ENCODE data around the gene RNF149.
A peak's percentile ranks its signal among the peaks of the same experiment; 100 is the strongest.

The RNF149 gene

GRCh38 chr2:101296371-101296770, 12.1 kb downstream of the RNF149 start:
- H3K79me2 ChIP-seq (ENCODE audit: control insufficient read depth, insufficient read depth, low read length, poor library complexity) = peaks cover 3% of the 10 kb centered on the region
- H3K9me3 ChIP-seq (ENCODE audit: insufficient read depth, low read depth, low read length) = no peaks in the 10 kb centered on the region
- H3K79me1 ChIP-seq (ENCODE audit: low read length) = no peaks in the 10 kb centered on the region
- H4K12ac ChIP-seq (ENCODE audit: low read depth, low read length) = no peak overlapping the region
- no peak overlapping the region for H4K8ac ChIP-seq (ENCODE audit: low read depth, low read length)
- H3K27me3 ChIP-seq (ENCODE audit: insufficient read depth, low read length) = no peaks in the 10 kb centered on the region
- no peak overlapping the region for H3K23ac ChIP-seq (ENCODE audit: low read length)
- no peak overlapping the region for H2BK5ac ChIP-seq (ENCODE audit: low read depth, low read length, poor library complexity)
- no peak overlapping the region for H2AK5ac ChIP-seq (ENCODE audit: low read length)
- no peak overlapping the region for H3K4me3 ChIP-seq (ENCODE audit: low read depth, low read length)
- no peak overlapping the region for H2BK120ac ChIP-seq (ENCODE audit: insufficient read depth, low read length, poor library complexity)
- no peaks in the 10 kb centered on the region for H3K4me1 ChIP-seq (ENCODE audit: control insufficient read depth in 1 of 2, insufficient read depth in 2 of 2, low read length in 2 of 2)
- no CpG with 5 or more reads among the region's 5 CpGs for WGBS (ENCODE audit: extremely low coverage, insufficient coverage, insufficient read length)
- no peak overlapping the region for H3K14ac ChIP-seq (ENCODE audit: low read length)
- no peak overlapping the region for H2BK12ac ChIP-seq (ENCODE audit: low read length)
- no peak for DNase-seq
- no peak overlapping the region for H3K9ac ChIP-seq (ENCODE audit: low read length)
- H4K91ac ChIP-seq (ENCODE audit: low read depth, low read length) = no peak overlapping the region
- no peak overlapping the region for H2AFZ ChIP-seq (ENCODE audit: insufficient read depth, low read length, poor library complexity)
- H3K18ac ChIP-seq (ENCODE audit: low read length) = no peak overlapping the region
- no peak overlapping the region for H3K27ac ChIP-seq (ENCODE audit: low read depth, low read length)
- H3K4me2 ChIP-seq (ENCODE audit: low read length) = no peak overlapping the region
- H3K36me3 ChIP-seq (ENCODE audit: control insufficient read depth in 1 of 2, insufficient read depth in 2 of 2, low read length in 2 of 2) = peaks cover 4 to 7% of the 10 kb centered on the region in 2 experiments
- H3K4ac ChIP-seq (ENCODE audit: low read depth, low read length) = no peak overlapping the region

DNA sequence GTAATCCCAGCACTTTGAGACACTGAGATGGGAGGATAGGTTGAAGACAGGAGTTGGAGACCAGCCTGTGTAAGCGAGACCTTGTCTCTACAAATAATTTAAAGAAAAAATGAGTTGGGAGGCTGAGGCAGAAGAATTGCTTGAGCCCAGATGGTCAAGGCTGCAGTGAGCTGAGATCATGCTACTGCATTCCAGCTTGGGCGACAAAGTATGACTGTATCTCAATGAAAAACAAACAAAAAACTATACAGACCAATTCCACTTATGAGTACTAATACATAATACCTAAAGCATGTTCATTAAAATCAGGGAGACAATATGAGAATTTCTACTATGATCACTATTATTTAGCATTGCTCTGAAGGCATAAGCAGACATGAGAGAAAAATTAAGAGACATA, 12.6 kb downstream of the RNF149 start:
- Histone ChIP-seq H2AK5ac (ENCODE audit: low read length) (no peak overlapping the region), H3K9me3 (ENCODE audit: insufficient read depth, low read depth, low read length) (no peaks in the 10 kb centered on the region), H3K23ac (ENCODE audit: low read length) (no peak overlapping the region), H2AFZ (ENCODE audit: insufficient read depth, low read length, poor library complexity) (no peak overlapping the region), H4K12ac (ENCODE audit: low read depth, low read length) (no peak overlapping the region), H3K14ac (ENCODE audit: low read length) (no peak overlapping the region), H3K79me2 (ENCODE audit: control insufficient read depth, insufficient read depth, low read length, poor library complexity) (peaks cover 3% of the 10 kb centered on the region), H3K4me3 (ENCODE audit: low read depth, low read length) (no peak overlapping the region), H3K79me1 (ENCODE audit: low read length) (no peaks in the 10 kb centered on the region), H3K9ac (ENCODE audit: low read length) (no peak overlapping the region), H3K27me3 (ENCODE audit: insufficient read depth, low read length) (no peaks in the 10 kb centered on the region), H3K4ac (ENCODE audit: low read depth, low read length) (peak overlapping the region; percentile 75), H2BK5ac (ENCODE audit: low read depth, low read length, poor library complexity) (no peak overlapping the region), H2BK120ac (ENCODE audit: insufficient read depth, low read length, poor library complexity) (no peak overlapping the region), H3K4me1 (ENCODE audit: control insufficient read depth in 1 of 2, insufficient read depth in 2 of 2, low read length in 2 of 2) (no peaks in the 10 kb centered on the region), H4K8ac (ENCODE audit: low read depth, low read length) (no peak overlapping the region), H3K36me3 (ENCODE audit: control insufficient read depth in 1 of 2, insufficient read depth in 2 of 2, low read length in 2 of 2) (peaks cover 3 to 8% of the 10 kb centered on the region in 2 experiments), H3K4me2 (ENCODE audit: low read length) (no peak overlapping the region), H4K91ac (ENCODE audit: low read depth, low read length) (no peak overlapping the region), H3K27ac (ENCODE audit: low read depth, low read length) (no peak overlapping the region), H2BK12ac (ENCODE audit: low read length) (no peak overlapping the region), H3K18ac (ENCODE audit: low read length) (no peak overlapping the region)
- peak in 1 of 2 donors; percentile 20 for DNase-seq
- WGBS (ENCODE audit: extremely low coverage, insufficient coverage, insufficient read length) = no CpG with 5 or more reads among the region's 2 CpGs

- H2BK12ac ChIP-seq (ENCODE audit: low read length) = no peak overlapping the region
- H3K27ac ChIP-seq (ENCODE audit: low read depth, low read length) = no peak overlapping the region
- no peaks in the 10 kb centered on the region for H3K27me3 ChIP-seq (ENCODE audit: insufficient read depth, low read length)
- DNase-seq = peak in 1 of 2 donors; percentile 22
- no peak overlapping the region for H3K9ac ChIP-seq (ENCODE audit: low read length)
- no peak overlapping the region for H2AK5ac ChIP-seq (ENCODE audit: low read length)
- H3K79me1 ChIP-seq (ENCODE audit: low read length) = no peaks in the 10 kb centered on the region
- H3K14ac ChIP-seq (ENCODE audit: low read length) = no peak overlapping the region
- no peak overlapping the region for H4K8ac ChIP-seq (ENCODE audit: low read depth, low read length)
- no CpG with 5 or more reads among the region's 6 CpGs for WGBS (ENCODE audit: extremely low coverage, insufficient coverage, insufficient read length)
- H2AFZ ChIP-seq (ENCODE audit: insufficient read depth, low read length, poor library complexity) = no peak overlapping the region
- H3K9me3 ChIP-seq (ENCODE audit: insufficient read depth, low read depth, low read length) = no peaks in the 10 kb centered on the region
- H3K23ac ChIP-seq (ENCODE audit: low read length) = no peak overlapping the region
- H3K4me3 ChIP-seq (ENCODE audit: low read depth, low read length) = no peak overlapping the region
- no peak overlapping the region for H2BK120ac ChIP-seq (ENCODE audit: insufficient read depth, low read length, poor library complexity)
- H3K4me1 ChIP-seq (ENCODE audit: control insufficient read depth in 1 of 2, insufficient read depth in 2 of 2, low read length in 2 of 2) = no peaks in the 10 kb centered on the region
- H3K36me3 ChIP-seq (ENCODE audit: control insufficient read depth in 1 of 2, insufficient read depth in 2 of 2, low read length in 2 of 2) = peaks cover 5 to 11% of the 10 kb centered on the region in 2 experiments
- H2BK5ac ChIP-seq (ENCODE audit: low read depth, low read length, poor library complexity) = no peak overlapping the region
- no peak overlapping the region for H4K91ac ChIP-seq (ENCODE audit: low read depth, low read length)
- no peak overlapping the region for H3K4ac ChIP-seq (ENCODE audit: low read depth, low read length)
- no peak overlapping the region for H3K18ac ChIP-seq (ENCODE audit: low read length)
- peaks cover 2% of the 10 kb centered on the region for H3K79me2 ChIP-seq (ENCODE audit: control insufficient read depth, insufficient read depth, low read length, poor library complexity)
- H3K4me2 ChIP-seq (ENCODE audit: low read length) = no peak overlapping the region
- H4K12ac ChIP-seq (ENCODE audit: low read depth, low read length) = no peak overlapping the region
These were observed 13.6 kb downstream of the RNF149 start for GRCh38 chr2:101294861-101295260.

- H3K27me3 ChIP-seq (ENCODE audit: insufficient read depth, low read length) = no peaks in the 10 kb centered on the region
- H2BK120ac ChIP-seq (ENCODE audit: insufficient read depth, low read length, poor library complexity) = no peak overlapping the region
- no CpG with 5 or more reads among the region's 2 CpGs for WGBS (ENCODE audit: extremely low coverage, insufficient coverage, insufficient read length)
These were observed 15.0 kb downstream of the RNF149 start for GRCh38 chr2:101293544-101293943.

More at GRCh38 chr2:101293544-101293943, 15.0 kb downstream of the RNF149 start:
- Histone ChIP-seq H3K18ac (ENCODE audit: low read length) (no peak overlapping the region), H3K79me2 (ENCODE audit: control insufficient read depth, insufficient read depth, low read length, poor library complexity) (no peaks in the 10 kb centered on the region), H4K91ac (ENCODE audit: low read depth, low read length) (no peak overlapping the region), H4K12ac (ENCODE audit: low read depth, low read length) (no peak overlapping the region), H3K4ac (ENCODE audit: low read depth, low read length) (no peak overlapping the region), H3K4me1 (ENCODE audit: control insufficient read depth in 1 of 2, insufficient read depth in 2 of 2, low read length in 2 of 2) (no peaks in the 10 kb centered on the region), H2BK5ac (ENCODE audit: low read depth, low read length, poor library complexity) (no peak overlapping the region), H3K9me3 (ENCODE audit: insufficient read depth, low read depth, low read length) (no peaks in the 10 kb centered on the region), H3K36me3 (ENCODE audit: control insufficient read depth in 1 of 2, insufficient read depth in 2 of 2, low read length in 2 of 2) (peaks cover 5 to 11% of the 10 kb centered on the region in 2 experiments), H3K14ac (ENCODE audit: low read length) (no peak overlapping the region), H3K27ac (ENCODE audit: low read depth, low read length) (no peak overlapping the region), H3K79me1 (ENCODE audit: low read length) (no peaks in the 10 kb centered on the region), H3K4me2 (ENCODE audit: low read length) (no peak overlapping the region), H2AK5ac (ENCODE audit: low read length) (no peak overlapping the region), H3K23ac (ENCODE audit: low read length) (no peak overlapping the region), H3K4me3 (ENCODE audit: low read depth, low read length) (no peak overlapping the region), H3K9ac (ENCODE audit: low read length) (no peak overlapping the region), H2BK12ac (ENCODE audit: low read length) (no peak overlapping the region), H4K8ac (ENCODE audit: low read depth, low read length) (no peak overlapping the region), H2AFZ (ENCODE audit: insufficient read depth, low read length, poor library complexity) (no peak overlapping the region)
- DNase-seq = no peak

Data from trophoblast cell (in vitro differentiated cells and primary cell).